GM12892 (cell line): ENCODE data around the gene FAM81A.

Source experiments
- POLR2A ChIP-seq: IDR thresholded peaks from 2 replicates; pipeline ENCODE4 v1.6.1; 2011; ENCODE audit warnings: low read depth, low read length, control low read depth
- POLR2AphosphoS5 ChIP-seq: IDR thresholded peaks from 2 replicates; pipeline ENCODE4 v1.6.1; 2011; ENCODE audit warnings: low read depth, low read length, control low read depth
- TAF1 ChIP-seq: IDR thresholded peaks from 2 replicates; pipeline ENCODE4 v1.6.1; 2011; ENCODE audit warnings: low read depth, mild to moderate bottlenecking, control low read depth, low read length, borderline replicate concordance

GRCh38 chr15:59501597-59501996, 63.6 kb downstream of the FAM81A start:
- TF ChIP-seq POLR2AphosphoS5 (no peak), POLR2A (no peak), TAF1 (no peak)
